Loucy (cell line): ENCODE data around the gene NR1H2.

Experiments
- H2AFZ ChIP-seq: fragments of 200-600 bp; sonication (generic); 2 replicates; pipeline ENCODE4 v1.6.0; 2016; ENCODE audit warnings: antibody characterized with exemption, mild to moderate bottlenecking, low read length, moderate library complexity
- H3F3A ChIP-seq: fragments of 200-600 bp; 2 replicates; pipeline ENCODE4 v1.6.0; 2016; ENCODE audit warnings: antibody characterized with exemption, low read depth, mild to moderate bottlenecking
- H3K27me3 ChIP-seq: fragments of 200-600 bp; sonication (generic); 2 replicates; pipeline ENCODE4 v1.6.1; 2014; ENCODE audit warnings: low read length, mild to moderate bottlenecking; ENCODE audit not compliant: insufficient read depth, poor library complexity, severe bottlenecking
- H3K36me3 ChIP-seq: fragments of 200-600 bp; sonication (generic); 2 replicates; pipeline ENCODE4 v1.6.1; 2016; ENCODE audit warnings: low read length; ENCODE audit not compliant: insufficient read depth
- H3K4me1 ChIP-seq: fragments of 200-600 bp; sonication (generic); 2 replicates; pipeline ENCODE4 v1.5.1; 2014; ENCODE audit warnings: low read length, mild to moderate bottlenecking; ENCODE audit not compliant: insufficient read depth, poor library complexity, severe bottlenecking
- H3K4me2 ChIP-seq: fragments of 200-600 bp; sonication (generic); 2 replicates; pipeline ENCODE4 v1.6.0; 2014; ENCODE audit warnings: antibody characterized with exemption, low read length, low read depth, mild to moderate bottlenecking; ENCODE audit not compliant: poor library complexity, severe bottlenecking
- H3K4me3 ChIP-seq: fragments of 200-600 bp; sonication (generic); 2 replicates; pipeline ENCODE4 v1.5.1; 2014; ENCODE audit warnings: low read length, mild to moderate bottlenecking, mixed read lengths; ENCODE audit not compliant: poor library complexity, severe bottlenecking
- H3K79me2 ChIP-seq: fragments of 200-600 bp; sonication (generic); 2 replicates; pipeline ENCODE4 v1.6.1; 2014; ENCODE audit warnings: low read length; ENCODE audit not compliant: insufficient read depth
- H3K9ac ChIP-seq: fragments of 200-600 bp; sonication (generic); 2 replicates; pipeline ENCODE4 v1.6.0; 2014; ENCODE audit warnings: mild to moderate bottlenecking, low read depth, low read length, moderate library complexity; ENCODE audit not compliant: poor library complexity, severe bottlenecking
- H3K9me2 ChIP-seq: fragments of 200-600 bp; sonication (generic); replicated peaks from 2 replicates; pipeline ENCODE4 v1.6.1; 2016; ENCODE audit warnings: low read depth, low read length, mixed read lengths
- H3K9me3 ChIP-seq: fragments of 200-600 bp; sonication (generic); 2 replicates; pipeline ENCODE4 v1.6.1; 2014; ENCODE audit warnings: mild to moderate bottlenecking, antibody characterized with exemption, low read length, low read depth; ENCODE audit not compliant: insufficient read depth
- H4K20me1 ChIP-seq: fragments of 200-600 bp; sonication (generic); 2 replicates; pipeline ENCODE4 v1.6.0; 2014; ENCODE audit warnings: antibody characterized with exemption, low read length, mild to moderate bottlenecking; ENCODE audit not compliant: insufficient read depth, poor library complexity, severe bottlenecking
- CTCF ChIP-seq: fragments of 200-600 bp; sonication (generic); conservative IDR thresholded peaks from 2 replicates; pipeline ENCODE4 v1.5.1; 2014; ENCODE audit warnings: mild to moderate bottlenecking, antibody characterized with exemption, low read length
- EZH2phosphoT487 ChIP-seq: fragments of 200-600 bp; IDR thresholded peaks from 2 replicates; pipeline ENCODE4 v1.6.1; 2018; ENCODE audit warnings: antibody characterized with exemption, mild to moderate bottlenecking, moderate library complexity, borderline replicate concordance

Gene NR1H2

GRCh38 chr19:50430888-50431342, 54.7 kb downstream of the NR1H2 start:
- H3K4me3 ChIP-seq: peak overlapping the region; percentile 70

GRCh38 chr19:50431343-50432220, 55.3 kb downstream of the NR1H2 start:
- Histone ChIP-seq H3K4me3 (peak overlapping the region; percentile 70), H3F3A (no peaks in the 10 kb centered on the region), H3K36me3 (no peaks in the 10 kb centered on the region), H2AFZ (peak overlapping the region; percentile 82), H3K27me3 (no peaks in the 10 kb centered on the region), H3K4me1 (peaks cover 4% of the 10 kb centered on the region), H4K20me1 (no peaks in the 10 kb centered on the region), H3K79me2 (no peaks in the 10 kb centered on the region), H3K9ac (peak overlapping the region; percentile 56), H3K4me2 (peak overlapping the region; percentile 74), H3K9me3 (no peaks in the 10 kb centered on the region), H3K9me2 (no peaks in the 10 kb centered on the region)
- TF ChIP-seq CTCF: no peak
- TF ChIP-seq EZH2phosphoT487: no peak

More at GRCh38 chr19:50430888-50431342, 54.7 kb downstream of the NR1H2 start:
- TF ChIP-seq CTCF: no peak
- TF ChIP-seq EZH2phosphoT487: no peak
- H3F3A ChIP-seq: no peaks in the 10 kb centered on the region
- H4K20me1 ChIP-seq: no peaks in the 10 kb centered on the region
- peaks cover 4% of the 10 kb centered on the region for H3K4me1 ChIP-seq
- no peaks in the 10 kb centered on the region for H3K9me2 ChIP-seq
- peak overlapping the region; percentile 74 for H3K4me2 ChIP-seq
- no peaks in the 10 kb centered on the region for H3K36me3 ChIP-seq
- H3K9me3 ChIP-seq: no peaks in the 10 kb centered on the region
- peak overlapping the region; percentile 82 for H2AFZ ChIP-seq
- H3K79me2 ChIP-seq: no peaks in the 10 kb centered on the region
- peak overlapping the region; percentile 56 for H3K9ac ChIP-seq
- no peaks in the 10 kb centered on the region for H3K27me3 ChIP-seq

- Histone ChIP-seq H3K9me3 (no peaks in the 10 kb centered on the region), H3K27me3 (no peaks in the 10 kb centered on the region), H3K9ac (peak within 1 kb of the TSS; percentile 56), H2AFZ (peak within 1 kb of the TSS; percentile 82), H3K4me1 (peaks cover 4% of the 10 kb centered on the region), H3F3A (no peaks in the 10 kb centered on the region), H3K9me2 (no peaks in the 10 kb centered on the region), H3K4me3 (peak within 1 kb of the TSS; percentile 70), H3K4me2 (peak within 1 kb of the TSS; percentile 74), H3K36me3 (no peaks in the 10 kb centered on the region), H4K20me1 (no peaks in the 10 kb centered on the region), H3K79me2 (no peaks in the 10 kb centered on the region)
- TF ChIP-seq EZH2phosphoT487 (no peak), CTCF (no peak)
Observed at GRCh38 chr19:50432221-50433028, 56.2 kb downstream of the NR1H2 start, which contains the start of gene MYBPC2. TSS of gene MYBPC2 (plus strand) at chr19:50432892. CDS start at chr19:50432954, 62 bp downstream.
